Mucosa of descending colon (tissue), 3 donors: ENCODE measurements around the gene ADAMTS2. TPM values are rescaled to one million over a fixed set of nuclear protein-coding genes. Genes with fewer than 3 reads are reported as not detected.

Source experiments
- ATAC-seq: fragments of 200-7000 bp; cut with Tn5 transposase; one replicate; pipeline ENCODE4 v1.9.1; 2020; ENCODE audit warnings: mild to moderate bottlenecking, moderate library complexity
- DNase-seq, 3 donors: peaks; one replicate each; pipeline ENCODE4 v3.0.0-alpha.2; 2020
- H3K36me3 ChIP-seq: fragments of 200-600 bp; one replicate; pipeline ENCODE4 v1.8.0; 2021; ENCODE audit warnings: low read depth, mild to moderate bottlenecking
- H3K4me1 ChIP-seq: fragments of 200-600 bp; one replicate; pipeline ENCODE4 v1.8.0; 2021; ENCODE audit warnings: low read depth, mild to moderate bottlenecking
- H3K4me3 ChIP-seq: fragments of 200-600 bp; one replicate; pipeline ENCODE4 v1.8.0; 2021; ENCODE audit warnings: mild to moderate bottlenecking
- H3K9me3 ChIP-seq: fragments of 200-600 bp; one replicate; pipeline ENCODE4 v1.8.0; 2021; ENCODE audit warnings: mild to moderate bottlenecking
- intact Hi-C, 2 donors: fragments of 100-400 bp; cut with DNase I in 1 of 2; cut with micrococcal nuclease in 1 of 2; formaldehyde crosslinking; loops; one replicate each; pipeline versions ENCODE4 v1.11.0 to v1.11.1; 2022; cut with DNase I, micrococcal nuclease
- long read RNA-seq, 2 donors: library from polyadenylated mRNA; unstranded; transcript quantifications; one replicate each; pipeline ENCODE4 v2.0.0, GENCODE V29; 2019 to 2021
- total RNA-seq, 3 donors: library from RNA; stranded (reverse); fragmentation: NEBNext Ultra II Directional in 2 of 3; extraction: Animal tissue kit (Norgen Biotek cat#: 25700) in 2 of 3; gene quantifications; one replicate each; pipeline versions ENCODE4 v1.2.1 to v1.2.4, GENCODE V29; 2021 to 2023
- TF ChIP-seq, protein P1 (sequence below): fragments of 200-600 bp; IDR thresholded peaks from one replicate; pipeline ENCODE4 v1.8.0; 2022; ENCODE audit warnings: antibody characterized with exemption, mild to moderate bottlenecking
- donor health status: DM: no; HTN: no; CAD: no; lungs with moderate emphysema.
- donor health status: DM: no; HTN: no; CAD: no.
- donor health status: DM: no; HTN: yes; CAD: no.

Gene ADAMTS2
- 1 to 10 TPM; 1.3 to 9.2 (median 7.3) TPM for total RNA-seq
- long read RNA-seq, donor 1, full-length matches to known transcripts = 8 of 18 reads
- long read RNA-seq, donor 1, partial matches to known transcripts = 5 of 18 reads
- long read RNA-seq, donor 1, other reads (novel, unspliced or antisense) = 5 of 18 reads
- long read RNA-seq, donor 2, full-length matches to known transcripts = 3 of 3 reads
- long read RNA-seq, donor 2, partial matches to known transcripts = 0 of 3 reads
- long read RNA-seq, donor 2, other reads (novel, unspliced or antisense) = 0 of 3 reads

DNA sequence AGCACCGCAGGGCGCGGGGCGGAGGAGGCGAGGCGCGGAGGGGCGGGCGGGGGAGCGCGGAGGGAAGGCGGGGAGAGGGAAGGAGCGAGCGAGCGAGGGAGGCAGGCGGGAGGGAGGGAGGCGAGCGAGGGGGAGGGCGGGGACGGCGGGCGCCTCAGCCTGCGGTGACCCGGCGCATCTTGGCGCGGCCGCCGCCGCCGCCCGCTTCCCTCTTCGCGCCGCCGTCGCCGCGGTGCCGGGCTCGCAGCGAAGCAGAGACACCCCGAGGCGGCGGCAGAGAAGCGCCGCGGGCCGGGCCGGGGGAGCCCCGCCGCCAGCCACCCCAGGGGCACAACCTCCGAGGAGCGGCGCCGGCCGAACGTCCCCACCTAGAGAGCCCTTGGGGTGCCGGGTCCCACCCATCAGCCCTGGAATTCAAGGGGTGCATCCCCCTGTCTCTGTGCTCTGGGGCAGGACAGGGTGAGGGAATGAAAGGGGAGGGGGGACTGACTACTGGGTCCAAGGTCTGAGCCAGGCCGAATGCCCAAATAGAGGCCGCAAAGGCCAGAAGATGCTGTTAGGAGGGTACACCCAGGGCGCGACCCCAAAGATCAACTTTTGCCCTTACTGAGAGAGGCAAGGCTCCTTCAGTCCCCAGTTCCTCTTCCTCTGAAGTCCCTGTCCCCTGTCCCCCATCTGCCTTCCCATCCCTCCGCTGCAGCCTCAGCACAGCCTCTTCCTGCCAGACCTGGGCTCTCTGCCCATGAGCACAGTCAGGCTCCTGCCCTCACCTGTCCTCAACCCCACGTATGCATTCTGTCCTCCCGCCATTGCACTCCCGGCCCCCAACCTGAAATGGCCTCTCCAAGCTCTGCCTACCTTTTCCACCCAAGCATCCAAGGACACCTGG, at the start of gene ADAMTS2:
Gene ADAMTS2 (minus strand): TSS at position 29 of the 889 bp plus-strand sequence. CDS start 133 bp downstream, outside the sequence.
- intact Hi-C loops = loop anchor here in 1 of 2 donors (10.0 kb wide), 1 partner anchor 181 kb away; no protein-coding TSS in a partner anchor
- Histone ChIP-seq H3K36me3 (no peaks in the 10 kb centered on the region), H3K4me1 (peaks cover 2% of the 10 kb centered on the region), H3K9me3 (no peaks in the 10 kb centered on the region), H3K4me3 (peak within 1 kb of the TSS; percentile 17)
- TF ChIP-seq, protein P1, sequence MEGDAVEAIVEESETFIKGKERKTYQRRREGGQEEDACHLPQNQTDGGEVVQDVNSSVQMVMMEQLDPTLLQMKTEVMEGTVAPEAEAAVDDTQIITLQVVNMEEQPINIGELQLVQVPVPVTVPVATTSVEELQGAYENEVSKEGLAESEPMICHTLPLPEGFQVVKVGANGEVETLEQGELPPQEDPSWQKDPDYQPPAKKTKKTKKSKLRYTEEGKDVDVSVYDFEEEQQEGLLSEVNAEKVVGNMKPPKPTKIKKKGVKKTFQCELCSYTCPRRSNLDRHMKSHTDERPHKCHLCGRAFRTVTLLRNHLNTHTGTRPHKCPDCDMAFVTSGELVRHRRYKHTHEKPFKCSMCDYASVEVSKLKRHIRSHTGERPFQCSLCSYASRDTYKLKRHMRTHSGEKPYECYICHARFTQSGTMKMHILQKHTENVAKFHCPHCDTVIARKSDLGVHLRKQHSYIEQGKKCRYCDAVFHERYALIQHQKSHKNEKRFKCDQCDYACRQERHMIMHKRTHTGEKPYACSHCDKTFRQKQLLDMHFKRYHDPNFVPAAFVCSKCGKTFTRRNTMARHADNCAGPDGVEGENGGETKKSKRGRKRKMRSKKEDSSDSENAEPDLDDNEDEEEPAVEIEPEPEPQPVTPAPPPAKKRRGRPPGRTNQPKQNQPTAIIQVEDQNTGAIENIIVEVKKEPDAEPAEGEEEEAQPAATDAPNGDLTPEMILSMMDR = no peak
- ATAC-seq (peak; percentile 45), DNase-seq (peak; percentile 27 to 49 (median 34))

DNA sequence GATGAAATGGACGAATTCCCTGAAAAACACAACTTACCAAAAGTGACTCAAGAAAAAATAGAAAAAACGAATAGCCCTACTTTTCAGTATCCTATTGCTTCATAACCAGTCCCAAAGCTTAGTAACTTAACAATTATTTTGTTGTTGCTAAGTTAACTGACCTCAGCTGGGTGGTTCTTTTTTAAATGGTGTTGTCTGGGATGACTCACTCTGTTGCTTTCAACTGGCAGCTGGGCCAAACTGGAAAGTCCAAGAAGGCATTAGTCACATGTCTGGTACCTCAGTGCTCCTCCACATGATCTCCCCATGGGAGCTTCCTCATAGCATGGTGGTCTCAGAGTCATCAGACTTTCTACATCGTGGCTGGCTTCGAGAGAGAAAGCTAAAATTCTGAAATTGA, 47.8 kb upstream of the ADAMTS2 start:
- DNase-seq = no peak
- TF ChIP-seq, protein P1 = no peak
- Histone ChIP-seq H3K36me3 (no peaks in the 10 kb centered on the region), H3K4me3 (no peak overlapping the region), H3K4me1 (no peaks in the 10 kb centered on the region), H3K9me3 (peaks cover 22% of the 10 kb centered on the region)
- no peak for ATAC-seq
- intact Hi-C loops = no loop called here

DNA sequence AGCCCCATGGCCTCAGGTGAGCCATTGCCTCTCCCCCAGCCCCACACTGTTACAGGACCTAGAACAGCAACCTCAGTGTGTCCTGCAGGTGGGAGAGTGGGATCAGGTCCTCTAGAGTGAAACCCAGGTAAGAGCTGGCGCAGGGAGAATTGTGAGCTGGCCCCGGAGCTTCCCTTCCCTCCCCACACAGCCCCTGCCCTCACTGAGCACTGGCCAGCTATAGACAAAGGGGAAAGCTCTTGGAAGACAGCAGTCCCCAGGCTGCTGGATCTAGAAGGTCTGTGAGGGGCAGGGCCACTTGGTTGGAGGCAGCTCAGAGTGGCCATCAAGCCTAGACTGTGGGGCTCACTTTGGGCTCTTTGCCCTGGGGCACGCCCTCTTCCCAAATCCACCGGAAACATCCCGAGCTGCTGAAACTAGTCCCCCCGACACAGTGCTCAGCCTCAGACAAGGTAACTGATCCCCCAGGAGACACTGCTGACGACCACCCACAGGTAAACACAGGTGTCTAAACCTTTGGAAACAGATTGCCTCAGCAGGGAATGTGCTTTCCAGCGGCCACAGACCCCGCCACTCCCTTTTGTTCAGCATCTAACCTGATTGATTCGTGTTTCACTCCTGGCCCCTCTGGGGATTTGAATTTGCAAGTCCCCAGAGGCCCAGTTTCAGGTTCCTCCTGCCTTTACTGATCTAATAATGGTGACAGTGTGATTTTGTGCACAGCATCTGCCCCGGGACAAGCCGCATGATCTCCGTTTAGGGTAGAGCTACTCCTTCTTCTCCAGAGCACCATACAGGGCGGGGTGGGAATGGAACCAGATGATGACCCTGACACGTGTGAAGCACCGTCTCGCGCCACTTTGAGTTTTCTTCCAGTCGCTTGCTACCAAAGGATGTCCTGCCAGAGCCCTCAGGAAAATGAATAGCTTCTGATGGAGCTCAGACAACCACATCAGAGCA, 42.2 kb upstream of the ADAMTS2 start:
- no peaks in the 10 kb centered on the region for H3K4me1 ChIP-seq
- DNase-seq = no peak

DNA sequence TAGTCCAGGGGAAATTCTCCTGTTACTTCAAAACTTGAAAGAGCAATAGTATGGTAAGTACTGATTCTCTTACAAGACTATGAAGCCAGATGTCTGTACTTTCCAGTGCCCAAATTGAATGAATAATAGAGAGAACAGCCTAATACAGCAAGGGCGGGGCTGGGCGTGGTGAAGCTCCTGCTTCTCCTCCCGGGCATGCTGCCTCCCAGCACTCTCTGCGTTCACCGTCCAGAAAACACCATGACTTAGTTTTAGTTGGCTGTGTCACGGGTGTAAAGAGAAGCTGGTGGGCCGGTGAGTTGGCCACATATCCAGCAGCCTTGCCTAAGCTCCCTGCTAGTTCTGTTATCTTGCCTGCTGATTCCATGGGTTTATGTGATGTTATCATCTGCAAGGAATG, 40.7 kb upstream of the ADAMTS2 start:
- intact Hi-C loops = no loop called here
- no peak for ATAC-seq
- Histone ChIP-seq H3K36me3 (no peaks in the 10 kb centered on the region), H3K4me3 (no peak overlapping the region), H3K4me1 (no peaks in the 10 kb centered on the region), H3K9me3 (peaks cover 13% of the 10 kb centered on the region)
- TF ChIP-seq, protein P1 = no peak
- no peak for DNase-seq

More for the DNA sequence above, 42.2 kb upstream of the ADAMTS2 start:
- Histone ChIP-seq H3K9me3 (peaks cover 15% of the 10 kb centered on the region), H3K4me3 (no peak overlapping the region), H3K36me3 (no peaks in the 10 kb centered on the region)
- TF ChIP-seq, protein P1 = no peak
- ATAC-seq = no peak
- intact Hi-C loops = no loop called here

DNA sequence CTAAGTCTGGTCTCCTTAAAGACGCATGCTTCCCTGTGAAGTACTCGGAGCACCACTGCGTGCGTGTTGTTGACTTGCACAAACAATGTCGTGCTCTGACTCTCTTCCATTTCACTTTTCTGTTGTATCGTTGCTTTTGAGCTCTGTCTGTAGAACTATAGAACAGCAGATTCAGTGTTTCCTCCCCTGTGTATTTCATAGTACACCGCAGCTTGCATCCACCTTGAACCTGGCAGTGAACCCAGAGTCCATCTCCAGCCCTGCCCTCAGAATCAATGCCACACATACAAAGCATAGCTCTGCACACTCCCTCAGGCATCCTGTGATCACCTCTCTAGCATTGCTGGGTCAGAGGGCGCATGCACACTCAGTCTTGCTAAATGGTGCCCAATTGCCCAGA, 37.2 kb upstream of the ADAMTS2 start:
- Histone ChIP-seq H3K4me1 (no peaks in the 10 kb centered on the region), H3K9me3 (no peaks in the 10 kb centered on the region), H3K4me3 (no peak overlapping the region), H3K36me3 (no peaks in the 10 kb centered on the region)
- no peak for DNase-seq
- intact Hi-C loops = no loop called here
- no peak for ATAC-seq
- TF ChIP-seq, protein P1 = no peak
